T-helper 22 cell (primary cell): Measurements from ENCODE around the gene MYO1D.
"Not testable (repeated sequence)": the region's sequence is repeated elsewhere in the genome, so short reads cannot be mapped to it uniquely, and the experiment has no call there.

Experiments
- DNase-seq: peaks from one replicate; pipeline ENCODE4 v3.0.0-alpha.2; 2020; ENCODE audit warnings: low read depth

MYO1D gene

DNA sequence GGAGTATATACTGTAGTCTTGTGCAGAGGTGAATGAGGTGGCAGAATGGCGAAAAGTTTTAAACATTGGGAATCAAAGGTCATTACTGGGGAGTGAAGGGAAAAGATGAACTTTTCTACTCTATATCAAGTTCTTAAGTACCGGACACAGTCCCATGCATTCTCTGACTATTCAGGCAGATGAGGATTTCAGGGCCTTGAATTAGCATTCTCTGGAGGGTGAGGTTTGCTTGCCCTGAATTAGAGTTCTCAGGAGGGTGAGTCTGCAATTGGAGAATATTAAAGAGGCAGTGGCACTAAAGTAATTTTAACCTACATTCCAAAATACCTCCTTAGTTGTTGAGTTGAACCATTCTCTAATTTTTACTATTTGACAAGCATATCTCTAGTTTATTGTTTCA, 423.6 kb downstream of the MYO1D start:
- no peak for DNase-seq

DNA sequence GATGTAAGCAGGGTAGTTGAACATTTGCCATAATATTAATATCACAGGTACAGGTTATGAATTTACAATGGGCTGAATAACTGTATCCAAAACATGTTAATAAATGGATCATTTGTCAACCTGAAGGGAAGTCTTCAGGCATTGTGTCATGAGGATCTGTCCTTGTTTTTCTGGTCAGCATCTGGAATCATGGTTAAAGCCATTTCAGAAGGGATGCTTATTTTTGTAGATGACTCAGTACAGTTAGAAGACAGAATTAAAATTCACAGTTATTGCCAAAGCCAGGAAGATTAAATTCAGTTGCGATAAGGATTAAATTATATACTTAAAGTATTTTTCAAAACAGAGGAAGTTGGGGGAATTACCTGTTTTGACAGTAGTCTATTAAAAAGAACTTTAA, 424.6 kb downstream of the MYO1D start:
- no peak for DNase-seq

DNA sequence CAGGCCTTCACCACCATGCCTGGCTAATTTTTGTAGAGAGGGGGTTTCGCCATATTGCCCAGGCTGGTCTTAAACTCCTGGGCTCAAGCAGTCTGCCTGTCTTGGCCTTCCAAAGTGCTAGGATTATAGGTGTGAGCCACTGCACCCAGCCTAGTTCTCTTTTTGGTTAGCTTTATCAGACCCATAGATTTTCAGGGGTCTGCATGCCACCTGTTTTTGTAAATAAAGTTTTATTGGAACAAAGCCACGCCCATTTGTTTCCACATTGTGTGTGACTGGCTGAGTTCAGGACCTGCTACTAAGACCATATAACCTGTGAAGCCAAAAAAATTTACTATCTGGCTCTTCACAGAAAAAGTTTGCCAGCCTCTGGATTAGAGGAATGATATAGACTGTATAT, 425.0 kb downstream of the MYO1D start:
- no peak for DNase-seq

DNA sequence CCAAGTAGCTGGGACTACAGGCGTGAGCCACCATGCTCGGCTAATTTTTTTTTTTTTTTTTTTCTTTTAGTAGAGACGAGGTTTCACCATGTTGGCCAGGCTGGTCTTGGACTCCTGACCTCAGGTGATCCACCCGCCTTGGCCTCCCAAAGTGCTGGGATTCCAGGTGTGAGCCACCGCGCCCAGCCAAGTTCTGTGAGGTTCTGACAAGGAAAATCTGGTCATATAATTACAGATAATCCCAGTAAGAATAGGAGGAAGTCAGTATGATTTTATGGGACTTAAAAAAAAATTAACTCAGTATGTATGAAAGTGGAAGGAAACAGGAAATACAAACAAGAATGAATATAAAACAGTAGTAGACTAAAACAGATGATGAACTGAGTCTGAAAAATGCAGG, 426.5 kb downstream of the MYO1D start:
- not testable (repeated sequence) for DNase-seq

DNA sequence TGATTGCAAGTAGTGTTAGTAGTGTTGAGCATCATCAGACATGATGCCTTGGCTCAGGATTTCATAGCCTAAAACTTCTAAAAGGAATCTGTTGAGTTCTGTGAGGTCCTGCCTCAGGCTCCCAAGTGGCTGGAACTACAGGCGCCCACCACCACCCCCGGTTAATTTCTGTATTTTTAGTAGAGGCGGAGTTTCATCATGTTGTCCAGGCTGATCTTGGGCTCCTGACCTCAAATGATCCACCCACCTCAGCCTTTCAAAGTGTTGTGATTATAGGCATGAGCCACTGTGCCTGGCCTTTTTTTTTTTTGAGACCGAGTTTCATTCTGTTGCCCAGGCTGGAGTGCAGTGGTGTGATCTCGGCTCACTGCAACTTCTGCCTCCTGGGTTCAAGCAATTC, 427.0 kb downstream of the MYO1D start:
- DNase-seq: no peak

DNA sequence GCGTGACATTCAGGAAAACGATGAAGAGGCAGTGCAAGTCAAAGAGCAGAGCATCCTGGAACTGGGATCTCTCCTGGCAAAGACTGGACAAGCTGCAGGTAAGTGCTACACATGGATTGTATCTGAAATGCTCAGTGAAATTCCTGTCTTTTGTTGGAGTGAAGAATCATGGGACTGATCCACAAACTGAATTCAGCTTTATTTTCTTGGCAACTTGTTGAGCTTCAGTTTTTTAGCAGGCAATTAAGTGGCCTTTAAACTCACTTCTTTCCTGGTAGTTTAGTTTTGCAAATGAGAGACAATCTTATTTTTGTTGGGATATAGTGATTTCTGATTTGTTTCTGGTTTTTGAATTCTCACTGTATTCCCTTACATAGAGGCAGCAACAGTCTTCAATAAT, 430.0 kb downstream of the MYO1D start:
- no peak for DNase-seq

DNA sequence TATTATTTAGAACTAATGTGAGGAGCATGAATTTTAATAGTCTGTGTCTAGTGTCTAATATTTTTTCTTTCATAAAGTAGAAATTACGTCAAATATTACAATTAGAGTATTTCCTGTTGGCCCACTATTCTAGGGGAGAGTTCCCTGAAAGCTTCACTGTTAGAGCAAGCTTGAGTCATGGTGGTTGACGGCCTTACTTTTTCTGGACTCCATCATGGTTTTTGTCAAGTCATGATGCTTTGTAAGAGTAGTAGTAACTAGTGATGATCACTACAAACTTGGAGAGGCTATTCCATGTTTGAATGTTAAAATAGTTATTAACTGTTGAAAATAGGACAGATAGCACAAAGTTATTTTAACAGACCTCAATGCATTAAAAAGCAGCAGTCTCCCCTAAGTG, 431.0 kb downstream of the MYO1D start:
- no peak for DNase-seq

DNA sequence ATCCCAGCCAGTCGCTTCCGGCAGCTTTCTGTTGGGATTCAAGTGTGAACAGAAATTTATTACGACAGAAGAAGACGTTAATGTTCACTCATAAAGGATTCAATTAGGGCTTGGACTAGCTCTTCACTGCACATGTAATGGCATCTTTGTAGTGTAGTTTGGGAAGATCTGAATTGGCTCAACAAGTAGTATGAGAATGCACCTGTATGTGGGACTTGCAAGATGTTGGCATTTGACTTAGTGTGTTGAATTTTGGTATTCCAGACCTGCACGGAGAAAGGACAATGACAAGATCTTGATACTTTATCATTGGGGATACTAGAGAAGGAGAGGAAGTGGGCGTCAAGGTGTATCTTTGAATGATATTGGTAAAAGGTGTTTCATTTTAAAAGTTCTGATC, 431.4 kb downstream of the MYO1D start:
- no peak for DNase-seq

DNA sequence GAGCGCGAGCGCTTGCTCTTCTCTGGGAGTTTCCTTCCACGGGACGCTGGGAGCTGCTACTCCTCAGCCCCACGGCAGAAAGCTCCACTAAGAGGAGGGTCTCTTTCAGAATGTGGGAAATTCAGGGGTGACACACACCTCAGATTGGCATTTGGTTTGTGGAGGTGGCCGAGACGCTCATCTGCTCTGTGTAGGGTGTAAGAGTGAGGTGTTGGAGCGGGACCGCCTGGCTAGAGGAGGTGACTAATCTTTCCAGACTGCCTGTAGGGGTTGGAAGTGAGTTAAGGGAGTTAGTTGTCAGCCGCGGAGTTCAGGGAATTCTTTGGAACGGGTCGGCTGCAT, 431.9 kb downstream of the MYO1D start:
- DNase-seq: peak; percentile 5

DNA sequence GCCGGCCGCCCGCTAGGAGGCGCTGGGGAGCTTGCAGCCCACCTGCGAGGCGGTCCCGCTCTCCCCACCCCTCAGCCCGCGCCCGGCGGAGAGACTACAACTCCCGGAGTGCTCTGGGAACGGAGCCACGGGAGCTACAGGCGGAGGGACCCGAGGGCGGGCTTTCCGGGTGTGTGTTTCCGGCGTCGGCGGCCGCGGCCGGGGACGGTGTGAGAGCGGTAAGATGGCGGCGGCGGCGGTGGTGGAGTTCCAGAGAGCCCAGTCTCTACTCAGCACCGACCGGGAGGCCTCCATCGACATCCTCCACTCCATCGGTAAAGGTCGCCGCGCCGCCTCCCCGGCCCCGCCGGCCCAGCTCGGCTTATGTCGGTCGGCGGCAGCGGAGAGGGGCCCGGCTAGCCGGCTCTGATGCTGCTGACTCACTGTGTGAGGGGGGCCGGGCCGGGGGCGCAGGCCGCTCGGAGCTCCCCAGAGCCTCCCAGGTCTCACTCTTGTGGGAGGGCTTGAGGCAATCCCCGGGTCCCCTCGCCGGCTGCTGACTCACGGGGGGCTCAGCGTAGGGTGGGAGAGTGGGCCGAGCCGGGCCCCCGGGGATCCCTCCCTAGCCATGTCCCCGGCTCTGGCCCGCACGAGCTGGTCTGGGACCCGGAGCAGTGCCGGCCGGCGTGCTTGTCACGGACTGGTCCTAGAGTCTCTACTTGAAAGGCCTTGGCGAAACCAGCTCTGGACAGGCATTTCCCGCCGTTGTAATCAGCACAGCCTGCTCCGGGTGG, 432.4 kb downstream of the MYO1D start, which contains the start of gene PSMD11:
Gene PSMD11, plus strand, starts transcription at position 210 of the 773 bp plus-strand sequence. Its CDS starts 14 bp downstream, at position 224.
- peak; percentile 98 for DNase-seq

DNA sequence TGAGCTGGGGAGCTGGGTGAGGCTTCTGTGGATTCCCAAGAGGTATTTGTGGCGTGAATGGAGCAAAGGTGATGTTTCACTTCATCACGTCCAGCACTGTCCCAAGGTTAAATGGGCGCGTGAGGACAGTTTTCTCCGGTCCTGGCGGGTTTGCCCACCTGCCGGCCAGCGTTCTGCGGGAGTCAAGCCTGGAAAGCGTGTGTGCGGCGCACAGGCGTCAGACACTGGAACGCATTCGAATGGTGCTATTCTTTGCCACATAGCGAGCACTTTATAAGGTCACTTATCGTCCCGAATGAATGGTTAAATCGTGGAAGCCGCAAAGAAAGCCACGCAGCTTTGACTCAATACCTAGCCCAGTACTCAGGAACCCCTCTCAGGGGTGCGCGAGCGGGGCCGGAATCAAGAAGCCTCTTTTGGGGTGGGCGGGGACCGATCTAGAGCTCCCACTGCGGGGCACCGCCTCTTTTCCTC, 433.1 kb downstream of the MYO1D start:
- no peak for DNase-seq
